IMR-90 (cell line): ENCODE measurements around the gene JMJD1C.

Experiments
- BHLHE40 ChIP-seq: fragments of 150-350 bp; IDR thresholded peaks from 2 replicates; pipeline ENCODE4 v1.6.1; 2016; ENCODE audit warnings: mild to moderate bottlenecking, low read depth, low read length
- CEBPB ChIP-seq: IDR thresholded peaks from 2 replicates; pipeline ENCODE4 v1.6.1; 2012; ENCODE audit warnings: low read depth, low read length, improper control_type of control experiment
- FOS ChIP-seq: fragments of 150-350 bp; IDR thresholded peaks from 2 replicates; pipeline ENCODE4 v1.6.1; 2016; ENCODE audit warnings: low read depth, low read length
- MAFK ChIP-seq: IDR thresholded peaks from 2 replicates; pipeline ENCODE4 v1.6.1; 2012; ENCODE audit warnings: low read depth, low read length, improper control_type of control experiment
- MAZ ChIP-seq: IDR thresholded peaks from 2 replicates; pipeline ENCODE4 v1.6.1; 2012; ENCODE audit warnings: low read depth, mild to moderate bottlenecking, low read length, improper control_type of control experiment, moderate library complexity, borderline replicate concordance
- MXI1 ChIP-seq: IDR thresholded peaks from 2 replicates; pipeline ENCODE4 v1.6.1; 2012; ENCODE audit warnings: low read depth, mild to moderate bottlenecking, low read length, moderate library complexity, borderline replicate concordance
- POLR2A ChIP-seq: IDR thresholded peaks from 2 replicates; pipeline ENCODE4 v1.6.1; 2012; ENCODE audit warnings: mild to moderate bottlenecking, low read depth, low read length
- RAD21 ChIP-seq: IDR thresholded peaks from 2 replicates; pipeline ENCODE4 v1.6.1; 2012; ENCODE audit warnings: low read length, improper control_type of control experiment
- RCOR1 ChIP-seq: IDR thresholded peaks from 2 replicates; pipeline ENCODE4 v1.6.1; 2012; ENCODE audit warnings: mild to moderate bottlenecking, low read length, improper control_type of control experiment; ENCODE audit not compliant: insufficient replicate concordance
- RFX5 ChIP-seq: IDR thresholded peaks from 2 replicates; pipeline ENCODE4 v1.8.0; 2012; ENCODE audit warnings: low read depth, mild to moderate bottlenecking, low read length, moderate library complexity
- SMC3 ChIP-seq: fragments of 150-350 bp; IDR thresholded peaks from 2 replicates; pipeline ENCODE4 v1.6.1; 2016; ENCODE audit warnings: low read depth, mild to moderate bottlenecking, antibody characterized with exemption, low read length, moderate library complexity
- TF ChIP-seq, protein P1 (sequence below): conservative IDR thresholded peaks from 2 replicates; pipeline ENCODE4 v1.5.1; 2012; ENCODE audit warnings: mild to moderate bottlenecking, low read depth, low read length, improper control_type of control experiment
- TF ChIP-seq, protein P2 (sequence below): fragments of 150-350 bp; IDR thresholded peaks from 2 replicates; pipeline ENCODE4 v1.6.1; 2017; ENCODE audit warnings: mild to moderate bottlenecking, antibody characterized with exemption, low read length, low read depth
- TF ChIP-seq, protein P3 (sequence below): fragments of 150-350 bp; IDR thresholded peaks from 2 replicates; pipeline ENCODE4 v1.6.1; 2016; ENCODE audit warnings: low read depth, mild to moderate bottlenecking, low read length, moderate library complexity, borderline replicate concordance

DNA sequence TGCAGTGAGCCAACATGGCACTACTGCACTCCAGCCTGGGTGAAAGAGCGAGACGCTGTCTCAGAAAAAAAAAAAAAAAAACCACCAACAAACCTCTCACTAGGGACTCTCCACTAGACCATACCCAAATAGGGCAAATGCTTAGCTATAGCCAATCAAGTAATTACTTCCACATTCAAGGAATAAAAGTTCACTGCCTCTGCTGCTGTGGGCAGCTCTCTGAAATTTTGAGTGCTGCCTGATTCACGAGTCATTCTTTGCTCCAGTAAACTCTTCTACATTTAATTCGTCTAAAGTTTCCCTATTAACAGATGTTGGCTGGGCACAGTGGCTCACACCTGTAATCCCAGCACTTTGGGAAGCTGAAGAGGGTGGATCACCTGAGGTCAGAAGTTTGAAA is 337.3 kb downstream of the JMJD1C start:
- TF ChIP-seq, protein P1, sequence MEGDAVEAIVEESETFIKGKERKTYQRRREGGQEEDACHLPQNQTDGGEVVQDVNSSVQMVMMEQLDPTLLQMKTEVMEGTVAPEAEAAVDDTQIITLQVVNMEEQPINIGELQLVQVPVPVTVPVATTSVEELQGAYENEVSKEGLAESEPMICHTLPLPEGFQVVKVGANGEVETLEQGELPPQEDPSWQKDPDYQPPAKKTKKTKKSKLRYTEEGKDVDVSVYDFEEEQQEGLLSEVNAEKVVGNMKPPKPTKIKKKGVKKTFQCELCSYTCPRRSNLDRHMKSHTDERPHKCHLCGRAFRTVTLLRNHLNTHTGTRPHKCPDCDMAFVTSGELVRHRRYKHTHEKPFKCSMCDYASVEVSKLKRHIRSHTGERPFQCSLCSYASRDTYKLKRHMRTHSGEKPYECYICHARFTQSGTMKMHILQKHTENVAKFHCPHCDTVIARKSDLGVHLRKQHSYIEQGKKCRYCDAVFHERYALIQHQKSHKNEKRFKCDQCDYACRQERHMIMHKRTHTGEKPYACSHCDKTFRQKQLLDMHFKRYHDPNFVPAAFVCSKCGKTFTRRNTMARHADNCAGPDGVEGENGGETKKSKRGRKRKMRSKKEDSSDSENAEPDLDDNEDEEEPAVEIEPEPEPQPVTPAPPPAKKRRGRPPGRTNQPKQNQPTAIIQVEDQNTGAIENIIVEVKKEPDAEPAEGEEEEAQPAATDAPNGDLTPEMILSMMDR, result no peak
- TF ChIP-seq MXI1, result no peak
- no peak for TF ChIP-seq FOS
- no peak for TF ChIP-seq POLR2A
- TF ChIP-seq RAD21, result no peak
- no peak for TF ChIP-seq SMC3
- TF ChIP-seq CEBPB, result no peak
- no peak for TF ChIP-seq MAZ
- TF ChIP-seq BHLHE40, result no peak
- TF ChIP-seq RFX5, result no peak
- no peak for TF ChIP-seq MAFK
- TF ChIP-seq, protein P2, sequence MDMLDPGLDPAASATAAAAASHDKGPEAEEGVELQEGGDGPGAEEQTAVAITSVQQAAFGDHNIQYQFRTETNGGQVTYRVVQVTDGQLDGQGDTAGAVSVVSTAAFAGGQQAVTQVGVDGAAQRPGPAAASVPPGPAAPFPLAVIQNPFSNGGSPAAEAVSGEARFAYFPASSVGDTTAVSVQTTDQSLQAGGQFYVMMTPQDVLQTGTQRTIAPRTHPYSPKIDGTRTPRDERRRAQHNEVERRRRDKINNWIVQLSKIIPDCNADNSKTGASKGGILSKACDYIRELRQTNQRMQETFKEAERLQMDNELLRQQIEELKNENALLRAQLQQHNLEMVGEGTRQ, result no peak
- TF ChIP-seq, protein P3, sequence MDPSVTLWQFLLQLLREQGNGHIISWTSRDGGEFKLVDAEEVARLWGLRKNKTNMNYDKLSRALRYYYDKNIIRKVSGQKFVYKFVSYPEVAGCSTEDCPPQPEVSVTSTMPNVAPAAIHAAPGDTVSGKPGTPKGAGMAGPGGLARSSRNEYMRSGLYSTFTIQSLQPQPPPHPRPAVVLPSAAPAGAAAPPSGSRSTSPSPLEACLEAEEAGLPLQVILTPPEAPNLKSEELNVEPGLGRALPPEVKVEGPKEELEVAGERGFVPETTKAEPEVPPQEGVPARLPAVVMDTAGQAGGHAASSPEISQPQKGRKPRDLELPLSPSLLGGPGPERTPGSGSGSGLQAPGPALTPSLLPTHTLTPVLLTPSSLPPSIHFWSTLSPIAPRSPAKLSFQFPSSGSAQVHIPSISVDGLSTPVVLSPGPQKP, result no peak
- no peak for TF ChIP-seq RCOR1
